ENCODE data around the gene ZNF24.

DNA sequence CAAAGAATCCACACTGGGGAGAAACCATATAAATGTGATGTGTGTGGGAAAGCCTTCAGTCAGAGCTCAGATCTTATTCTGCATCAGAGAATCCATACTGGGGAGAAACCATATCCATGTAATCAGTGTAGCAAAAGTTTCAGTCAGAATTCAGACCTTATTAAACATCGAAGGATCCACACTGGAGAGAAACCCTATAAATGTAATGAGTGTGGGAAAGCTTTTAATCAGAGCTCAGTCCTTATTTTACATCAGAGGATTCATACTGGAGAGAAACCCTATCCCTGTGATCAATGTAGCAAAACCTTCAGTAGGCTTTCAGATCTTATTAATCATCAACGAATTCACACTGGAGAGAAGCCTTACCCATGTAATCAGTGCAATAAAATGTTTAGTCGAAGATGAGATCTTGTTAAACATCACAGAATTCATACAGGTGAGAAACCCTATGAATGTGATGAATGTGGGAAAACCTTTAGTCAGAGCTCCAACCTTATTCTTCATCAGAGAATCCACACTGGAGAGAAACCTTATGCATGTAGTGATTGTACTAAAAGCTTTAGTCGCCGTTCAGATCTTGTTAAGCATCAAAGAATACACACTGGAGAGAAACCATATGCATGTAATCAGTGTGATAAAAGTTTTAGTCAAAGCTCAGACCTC is 37.5 kb downstream of the ZNF24 start:
- TF ChIP-seq POLR2AphosphoS5 (IDR thresholded peaks at IDR 0.05; ENCODE audit: borderline replicate concordance, low read depth, low read length) (no peak), EZH2 (IDR thresholded peaks at IDR 0.05) (no peak), FOXP2 (optimal IDR thresholded peaks at IDR 0.05; ENCODE audit: control extremely low read depth, extremely low read length, insufficient read depth) (no peak)

Measured in SK-N-MC (cell line).